OCI-LY7 (cell line): ENCODE results near the gene RAB26. TPM values are rescaled to one million over a fixed set of nuclear protein-coding genes. Genes with fewer than 3 reads are reported as not detected.

ENCODE experiments used
- BruUV-seq: library from RNA; stranded (reverse); fragments of 400-500 nt; replicated peaks from 2 replicates; lab custom pipeline; 2021; lab: Mats Ljungman, UMichigan
- CTCF ChIA-PET: fragments of 300-600 bp; sonication (Branson Sonifier 250); formaldehyde crosslinking; loops from one replicate; lab custom pipeline; 2022; ENCODE audit warnings: antibody characterized with exemption; ENCODE audit not compliant: unreplicated experiment; lab: Charles Lee
- POLR2A ChIA-PET: fragments of 300-600 bp; sonication (Branson Sonifier 250); formaldehyde crosslinking; loops from one replicate; lab custom pipeline; 2022; ENCODE audit warnings: antibody characterized with exemption; lab: Charles Lee
- DNase-seq: peaks from one replicate; pipeline ENCODE4 v3.0.0-alpha.2; 2015; ENCODE audit warnings: low spot score
- H2AFZ ChIP-seq: fragments of 200-600 bp; sonication (generic), shearing (Covaris generic); 2 replicates; pipeline ENCODE4 v1.6.1; 2014; ENCODE audit warnings: mild to moderate bottlenecking, antibody characterized with exemption, low read length, moderate library complexity
- H3K27ac ChIP-seq: fragments of 200-600 bp; sonication (generic); 2 replicates; pipeline ENCODE4 v1.5.1; 2014; ENCODE audit warnings: mixed run types, low read depth, mild to moderate bottlenecking, moderate library complexity, low read length, inconsistent platforms; ENCODE audit not compliant: poor library complexity, severe bottlenecking
- H3K36me3 ChIP-seq: fragments of 200-600 bp; sonication (generic); 2 replicates; pipeline ENCODE4 v1.6.1; 2014; ENCODE audit warnings: mild to moderate bottlenecking, antibody characterized with exemption, low read length, moderate library complexity, mixed read lengths; ENCODE audit not compliant: insufficient read depth
- H3K4me1 ChIP-seq: fragments of 200-600 bp; sonication (generic); 2 replicates; pipeline ENCODE4 v1.5.1; 2014; ENCODE audit warnings: mild to moderate bottlenecking, low read length; ENCODE audit not compliant: insufficient read depth, poor library complexity, severe bottlenecking
- H3K4me2 ChIP-seq: fragments of 200-600 bp; sonication (generic); 2 replicates; pipeline ENCODE4 v1.6.1; 2014; ENCODE audit warnings: mild to moderate bottlenecking, low read length
- H3K4me3 ChIP-seq: fragments of 200-600 bp; sonication (generic); 2 replicates; pipeline ENCODE4 v1.5.1; 2014; ENCODE audit warnings: mild to moderate bottlenecking, low read depth, low read length; ENCODE audit not compliant: poor library complexity, severe bottlenecking
- H3K79me2 ChIP-seq: fragments of 200-600 bp; sonication (generic); 2 replicates; pipeline ENCODE4 v1.6.1; 2016; ENCODE audit warnings: low read depth, mild to moderate bottlenecking, low read length, moderate library complexity, mixed read lengths; ENCODE audit not compliant: insufficient read depth
- H3K9me2 ChIP-seq: fragments of 200-600 bp; sonication (generic); 2 replicates; pipeline ENCODE4 v1.6.1; 2016; ENCODE audit warnings: mild to moderate bottlenecking, low read length, mixed read lengths; ENCODE audit not compliant: insufficient read depth
- H3K9me3 ChIP-seq: fragments of 200-600 bp; sonication (generic); 2 replicates; pipeline ENCODE4 v1.6.1; 2014; ENCODE audit warnings: mild to moderate bottlenecking, mixed run types, low read length, mixed read lengths
- H4K20me1 ChIP-seq: fragments of 200-600 bp; sonication (generic); 2 replicates; pipeline ENCODE4 v1.6.1; 2014; ENCODE audit warnings: mild to moderate bottlenecking, antibody characterized with exemption, low read length, moderate library complexity, mixed read lengths; ENCODE audit not compliant: insufficient read depth
- EZH2phosphoT487 ChIP-seq: fragments of 200-600 bp; sonication (generic); IDR thresholded peaks from 2 replicates; pipeline ENCODE4 v1.6.1; 2018; ENCODE audit warnings: low read depth, borderline replicate concordance, mild to moderate bottlenecking, mixed run types, antibody characterized with exemption, low read length, moderate library complexity, mixed read lengths
- intact Hi-C: fragments of 100-400 bp; cut with micrococcal nuclease; formaldehyde crosslinking; loops from one replicate; pipeline ENCODE4 v1.10.0; 2022; ENCODE audit not compliant: unreplicated experiment
- total RNA-seq, 2 experiments: library from RNA; depleted of rRNA in 1 of 2; stranded (reverse); fragments of >200 nt in 1 of 2; shearing (Covaris generic) in 1 of 2; gene quantifications; 2 replicates each; pipeline ENCODE4 v1.2.3, GENCODE V29; 2014 to 2022
- TF ChIP-seq, protein P1 (sequence below): fragments of 200-600 bp; sonication (generic); conservative IDR thresholded peaks from 2 replicates; pipeline ENCODE4 v1.5.1; 2014; ENCODE audit warnings: mild to moderate bottlenecking, antibody characterized with exemption, low read length, moderate library complexity, mixed read lengths

The RAB26 gene
- total RNA-seq, 2 experiments from 2014 or later, result 5.0 to 9.5 TPM

DNA sequence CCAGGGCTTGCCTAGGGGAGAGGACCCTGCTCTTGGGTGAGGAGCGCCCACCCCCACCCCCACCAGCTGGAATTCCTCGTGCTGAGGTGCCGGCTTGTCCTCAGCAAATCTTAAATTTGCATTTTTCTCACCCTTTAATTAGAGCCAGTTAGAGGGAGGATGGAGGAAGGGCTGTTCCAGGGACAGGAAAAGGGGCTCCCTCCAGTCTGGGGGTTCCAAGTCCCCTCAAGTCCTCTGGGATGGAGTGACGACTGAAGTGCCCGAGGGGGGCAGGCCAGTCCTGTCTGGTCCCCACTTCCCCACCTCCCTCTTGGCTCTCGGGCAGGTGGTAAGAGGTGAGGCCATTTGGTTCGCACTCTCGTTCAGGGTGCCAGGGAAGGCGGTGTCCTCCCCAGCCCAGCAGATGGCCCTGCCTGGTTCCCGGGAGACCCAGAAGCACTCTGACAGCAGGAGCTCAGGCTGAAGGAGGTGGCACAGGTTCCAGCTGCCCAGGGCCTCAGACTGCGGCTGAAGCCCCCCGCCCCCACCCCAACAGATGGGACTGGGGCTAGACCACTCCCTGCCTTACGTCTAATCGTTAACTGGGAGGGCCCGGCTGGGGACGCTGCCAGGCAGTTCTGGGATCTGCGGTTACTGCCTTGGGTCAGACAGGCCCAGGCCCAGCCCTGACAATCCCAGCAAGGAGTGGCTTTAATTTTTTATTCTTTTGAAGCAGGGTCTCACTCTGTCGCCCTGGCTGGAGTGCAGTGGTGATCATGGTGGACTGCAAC lies 2.2 kb downstream of the RAB26 start:
- no peaks in the 10 kb centered on the region for H3K9me2 ChIP-seq
- no TSS peak for BruUV-seq
- TF ChIP-seq EZH2phosphoT487, result no peak
- TF ChIP-seq, protein P1, sequence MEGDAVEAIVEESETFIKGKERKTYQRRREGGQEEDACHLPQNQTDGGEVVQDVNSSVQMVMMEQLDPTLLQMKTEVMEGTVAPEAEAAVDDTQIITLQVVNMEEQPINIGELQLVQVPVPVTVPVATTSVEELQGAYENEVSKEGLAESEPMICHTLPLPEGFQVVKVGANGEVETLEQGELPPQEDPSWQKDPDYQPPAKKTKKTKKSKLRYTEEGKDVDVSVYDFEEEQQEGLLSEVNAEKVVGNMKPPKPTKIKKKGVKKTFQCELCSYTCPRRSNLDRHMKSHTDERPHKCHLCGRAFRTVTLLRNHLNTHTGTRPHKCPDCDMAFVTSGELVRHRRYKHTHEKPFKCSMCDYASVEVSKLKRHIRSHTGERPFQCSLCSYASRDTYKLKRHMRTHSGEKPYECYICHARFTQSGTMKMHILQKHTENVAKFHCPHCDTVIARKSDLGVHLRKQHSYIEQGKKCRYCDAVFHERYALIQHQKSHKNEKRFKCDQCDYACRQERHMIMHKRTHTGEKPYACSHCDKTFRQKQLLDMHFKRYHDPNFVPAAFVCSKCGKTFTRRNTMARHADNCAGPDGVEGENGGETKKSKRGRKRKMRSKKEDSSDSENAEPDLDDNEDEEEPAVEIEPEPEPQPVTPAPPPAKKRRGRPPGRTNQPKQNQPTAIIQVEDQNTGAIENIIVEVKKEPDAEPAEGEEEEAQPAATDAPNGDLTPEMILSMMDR, result no peak
- ChIA-PET POLR2A (no interaction called here), CTCF (no interaction called here)
- peaks cover 11% of the 10 kb centered on the region; the same call in 1 of the 2 replicates for H4K20me1 ChIP-seq
- H3K27ac ChIP-seq, result peak overlapping the region; percentile 83
- H3K4me3 ChIP-seq, result peak overlapping the region; percentile 81
- intact Hi-C loops, result loop anchor here (5.0 to 10.0 kb wide), 2 partner anchors 72 to 274 kb away; partner anchors contain the start of genes CCNF and E4F1
- DNase-seq, result peak; percentile 38
- no peaks in the 10 kb centered on the region for H3K9me3 ChIP-seq
- H3K4me2 ChIP-seq, result peak overlapping the region; percentile 100
- H2AFZ ChIP-seq, result no peak overlapping the region
- peaks cover 25% of the 10 kb centered on the region for H3K79me2 ChIP-seq
- peaks cover 44% of the 10 kb centered on the region for H3K36me3 ChIP-seq
- H3K4me1 ChIP-seq, result peaks cover 54% of the 10 kb centered on the region

DNA sequence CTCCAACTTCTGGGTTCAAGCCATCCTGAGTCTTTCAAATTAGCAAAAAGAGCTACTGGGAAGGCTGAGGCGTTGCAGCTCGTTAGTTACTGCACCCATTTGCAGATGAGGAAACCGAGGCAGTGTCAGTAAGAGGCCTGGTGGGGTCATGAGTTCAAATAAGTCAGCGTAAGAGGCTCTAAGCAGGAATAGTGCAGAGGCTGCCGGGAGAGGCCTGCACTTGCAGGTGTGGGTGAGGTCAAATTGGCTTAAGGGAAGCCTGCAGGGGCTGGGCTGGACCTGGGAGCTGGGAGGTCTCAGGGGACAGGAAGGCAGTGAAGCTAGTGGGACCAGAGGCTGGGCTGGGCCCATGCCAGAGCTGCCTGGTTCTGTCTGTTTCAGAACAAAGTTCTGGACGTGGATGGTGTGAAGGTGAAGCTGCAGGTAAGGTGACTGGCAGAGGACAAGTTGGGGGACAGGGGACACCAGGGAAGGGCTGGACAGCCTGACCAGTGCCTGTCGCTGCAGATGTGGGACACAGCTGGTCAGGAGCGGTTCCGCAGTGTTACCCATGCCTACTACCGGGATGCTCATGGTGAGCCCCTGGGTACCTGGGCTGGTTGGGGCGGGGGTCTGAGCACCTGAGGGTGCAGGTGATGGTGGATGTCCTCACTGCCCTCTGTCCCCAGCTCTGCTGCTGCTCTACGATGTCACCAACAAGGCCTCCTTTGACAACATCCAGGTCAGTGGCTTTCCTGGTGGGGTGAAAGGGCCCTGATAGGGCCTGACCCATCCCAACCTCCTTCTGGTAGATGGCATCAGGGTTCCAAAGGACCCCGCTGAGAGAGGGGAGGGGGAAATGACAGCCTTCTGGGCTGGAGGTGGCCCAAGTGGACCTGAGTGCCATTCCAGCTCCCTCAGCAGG lies 3.0 kb downstream of the RAB26 start:
- Histone ChIP-seq H3K4me1 (peaks cover 54% of the 10 kb centered on the region), H2AFZ (no peak overlapping the region), H3K4me2 (peak overlapping the region; percentile 100), H3K36me3 (peaks cover 44% of the 10 kb centered on the region), H3K9me3 (no peaks in the 10 kb centered on the region), H3K27ac (peak overlapping the region; percentile 83), H3K79me2 (peaks cover 31% of the 10 kb centered on the region), H3K9me2 (no peaks in the 10 kb centered on the region), H3K4me3 (peak overlapping the region; percentile 81), H4K20me1 (peaks cover 11% of the 10 kb centered on the region; the same call in 1 of the 2 replicates)
- peak; percentile 53 for DNase-seq
- no TSS peak for BruUV-seq
- CTCF ChIA-PET, result interaction anchor here (0.7 kb wide), 1 partner anchor 11 kb away, joined by 3 read pairs; no protein-coding TSS in a partner anchor
- intact Hi-C loops, result loop anchor here (5.0 to 10.0 kb wide), 2 partner anchors 71 to 273 kb away; partner anchors contain the start of genes CCNF and E4F1
- POLR2A ChIA-PET, result interaction anchor here (0.6 kb wide), 1 partner anchor 211 kb away, joined by 4 read pairs; no protein-coding TSS in a partner anchor
- TF ChIP-seq, protein P1, result no peak
- no peak for TF ChIP-seq EZH2phosphoT487
